Erythroblast (primary cell): Measurements from ENCODE around the gene BASP1.
"Not testable (repeated sequence)": the region's sequence is repeated elsewhere in the genome, so short reads cannot be mapped to it uniquely, and the experiment has no call there.

Source experiments
- DNase-seq, 2 experiments: peaks; one replicate each; lab custom pipeline; 2025; lab: John Stamatoyannopoulos, UW
- GATA1 ChIP-seq: IDR thresholded peaks from 2 replicates; pipeline ENCODE4 v1.6.1; 2011; ENCODE audit warnings: low read depth, mild to moderate bottlenecking, control low read depth, low read length, moderate library complexity
- POLR2A ChIP-seq: IDR thresholded peaks from 2 replicates; pipeline ENCODE4 v1.6.1; 2011; ENCODE audit warnings: mild to moderate bottlenecking, low read length

Gene BASP1

DNA sequence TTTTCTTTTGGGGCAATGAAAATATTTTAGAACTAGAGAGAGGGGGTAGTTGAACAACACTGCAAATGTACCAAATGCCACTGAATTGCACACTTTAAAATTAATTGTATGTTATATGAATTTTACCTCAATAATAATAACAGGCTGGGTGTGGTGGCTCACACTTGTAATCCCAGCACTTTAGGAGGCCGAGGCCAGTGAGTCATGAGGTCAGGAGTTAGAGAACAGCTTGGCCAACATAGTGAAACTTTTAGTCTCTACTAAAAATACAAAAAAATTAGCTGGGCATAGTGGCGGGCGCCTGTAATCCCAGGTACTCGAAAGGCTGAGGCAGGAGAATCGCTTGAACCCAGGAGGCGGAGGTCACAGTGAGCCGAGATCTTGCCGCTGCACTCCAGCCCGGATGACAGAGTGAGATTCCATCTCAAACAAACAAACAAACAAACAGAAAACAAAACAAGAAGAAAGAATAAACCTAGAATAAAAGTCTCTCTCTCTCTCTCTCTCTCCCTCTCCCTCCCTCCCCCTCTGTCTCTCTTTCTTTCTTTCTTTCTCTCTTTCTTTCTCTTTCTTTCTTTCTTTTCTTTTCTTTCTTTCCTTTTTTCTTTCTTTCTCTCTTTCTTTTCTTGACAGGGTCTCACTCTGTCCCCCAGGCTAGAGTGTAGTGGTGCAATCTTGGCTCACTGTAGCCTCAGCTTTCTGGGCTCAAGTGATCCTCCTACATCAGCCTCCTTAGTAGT lies 91.1 kb downstream of the BASP1 start:
- no peak for DNase-seq
- no peak for TF ChIP-seq POLR2A
- TF ChIP-seq GATA1, result no peak

DNA sequence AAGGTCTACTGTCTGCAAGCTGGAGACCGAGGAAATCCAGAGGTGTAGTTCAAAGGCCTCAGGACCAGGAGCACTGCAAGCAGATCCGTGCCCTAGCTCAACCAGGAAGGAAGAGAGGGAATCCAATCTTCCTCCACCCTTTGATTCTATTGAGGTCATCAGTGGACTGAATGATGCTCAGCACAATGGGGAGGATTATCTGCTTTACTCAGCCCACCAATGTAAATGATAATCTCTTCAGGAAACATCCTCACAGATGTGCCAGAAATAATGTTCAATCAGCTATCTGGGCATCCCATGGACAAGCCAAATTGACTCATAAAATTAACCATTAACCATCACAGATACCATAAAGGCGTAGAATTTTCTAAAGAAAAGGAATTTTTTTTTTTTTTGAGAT lies 92.0 kb downstream of the BASP1 start:
- TF ChIP-seq POLR2A (no peak), GATA1 (no peak)
- no peak for DNase-seq

DNA sequence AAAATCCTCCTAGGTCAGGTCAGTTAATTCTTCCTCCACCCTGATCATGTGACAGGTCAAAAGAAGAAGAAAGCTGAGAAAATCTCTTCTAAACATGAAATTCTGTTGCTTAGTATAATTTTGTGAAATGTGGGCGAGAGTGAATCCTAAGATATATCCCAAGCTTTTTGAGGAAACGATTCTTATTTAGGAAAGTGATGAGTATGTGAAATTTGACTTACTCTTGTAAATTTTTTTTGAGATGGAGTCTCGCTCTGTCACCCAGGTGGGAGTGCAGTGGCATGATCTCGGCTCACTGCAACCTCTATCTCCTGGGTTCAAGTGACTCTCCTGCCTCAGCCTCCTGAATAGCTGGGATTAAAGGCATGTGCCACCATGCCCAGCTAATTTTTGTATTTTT lies 93.1 kb downstream of the BASP1 start:
- DNase-seq, result not testable (repeated sequence)

DNA sequence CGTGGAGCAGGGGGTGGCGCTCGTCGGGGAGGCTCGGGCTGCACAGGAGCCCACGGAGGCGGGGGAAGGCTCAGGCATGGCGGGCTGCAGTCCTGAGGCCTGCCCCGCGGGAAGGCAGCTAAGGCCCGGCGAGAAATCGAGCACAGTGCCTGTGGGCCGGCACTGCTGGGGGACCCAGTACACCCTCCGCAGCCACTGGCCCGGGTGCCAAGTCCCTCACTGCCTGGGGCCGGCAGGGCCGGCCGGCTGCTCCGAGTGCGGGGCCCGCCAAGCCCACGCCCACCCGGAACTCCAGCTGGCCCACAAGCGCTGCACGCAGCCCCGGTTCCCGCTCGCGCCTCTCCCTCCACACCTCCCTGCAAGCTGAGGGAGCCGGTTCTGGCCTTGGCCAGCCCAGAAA lies 94.4 kb downstream of the BASP1 start:
- DNase-seq, result not testable (repeated sequence)

DNA sequence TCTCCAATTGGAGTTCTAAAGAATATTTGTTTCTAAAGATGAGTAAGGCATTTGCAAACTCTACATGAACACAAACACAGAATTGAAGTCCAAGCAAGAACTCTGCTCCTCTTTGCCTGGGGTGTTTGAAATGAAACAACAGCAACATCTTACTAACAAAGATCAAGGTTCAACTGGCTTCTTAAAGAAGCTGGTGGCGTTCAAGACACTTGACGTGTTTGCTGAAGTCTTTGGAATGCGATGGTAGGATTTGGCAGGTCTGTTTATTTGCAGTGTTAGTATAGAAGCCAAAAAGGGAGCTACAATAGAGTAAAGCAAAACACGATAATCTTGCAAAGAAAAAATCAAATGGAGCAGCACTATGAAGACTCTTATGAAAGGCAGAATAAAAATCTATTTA lies 94.9 kb downstream of the BASP1 start:
- no peak for TF ChIP-seq GATA1
- no peak for TF ChIP-seq POLR2A
- DNase-seq, result no peak

DNA sequence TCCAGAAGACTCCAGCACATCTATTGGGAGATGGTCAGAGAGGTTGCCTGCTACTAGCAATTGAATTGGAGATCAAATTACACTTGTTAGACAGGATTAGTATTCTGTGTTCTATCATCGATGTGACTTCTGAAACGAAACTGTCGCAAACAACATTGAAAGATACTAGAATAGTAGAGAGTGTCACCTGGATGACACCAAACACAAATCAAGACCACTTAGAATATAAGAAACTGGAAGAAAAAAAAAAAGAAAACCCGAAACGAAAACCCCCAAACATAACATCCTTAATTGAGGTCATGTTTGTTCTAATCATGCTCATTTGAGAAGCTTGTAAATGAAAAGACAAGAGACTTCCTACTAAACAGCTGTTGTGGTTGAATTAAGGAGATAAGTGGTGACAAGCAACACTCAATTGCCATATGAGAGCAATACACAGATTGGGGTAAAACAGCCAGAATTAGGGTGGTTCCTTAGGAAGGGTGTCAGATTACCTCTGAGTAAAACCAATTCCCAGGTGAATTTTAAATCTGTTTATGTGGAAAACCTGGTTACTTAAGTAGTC lies 97.6 kb downstream of the BASP1 start:
- no peak for DNase-seq
- TF ChIP-seq GATA1, result no peak
- no peak for TF ChIP-seq POLR2A

DNA sequence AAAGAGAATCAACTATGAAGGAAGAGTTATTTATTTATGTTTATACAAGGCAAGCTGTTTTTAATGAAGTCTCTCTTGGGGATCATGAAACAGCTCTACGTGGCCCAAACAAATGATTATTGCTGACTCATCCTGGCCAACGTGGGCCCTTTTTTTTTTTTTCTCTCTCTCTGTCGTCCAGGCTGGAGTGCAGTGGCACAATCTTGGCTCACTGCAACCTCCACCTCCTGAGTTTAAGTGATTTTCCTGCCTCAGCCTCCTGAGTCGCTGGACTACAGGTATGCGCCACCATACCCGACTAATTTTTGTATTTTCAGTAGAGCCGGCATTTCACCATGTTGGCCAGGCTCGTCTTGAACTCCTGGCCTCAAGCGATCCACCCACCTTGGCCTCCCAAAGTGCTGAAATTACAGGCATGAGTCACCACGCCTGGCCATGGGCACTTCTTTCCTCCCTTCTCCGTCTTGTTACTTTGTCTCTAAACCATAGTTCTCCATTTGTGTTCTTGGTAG lies 98.3 kb downstream of the BASP1 start:
- TF ChIP-seq POLR2A, result no peak
- TF ChIP-seq GATA1, result no peak
- DNase-seq, result no peak

DNA sequence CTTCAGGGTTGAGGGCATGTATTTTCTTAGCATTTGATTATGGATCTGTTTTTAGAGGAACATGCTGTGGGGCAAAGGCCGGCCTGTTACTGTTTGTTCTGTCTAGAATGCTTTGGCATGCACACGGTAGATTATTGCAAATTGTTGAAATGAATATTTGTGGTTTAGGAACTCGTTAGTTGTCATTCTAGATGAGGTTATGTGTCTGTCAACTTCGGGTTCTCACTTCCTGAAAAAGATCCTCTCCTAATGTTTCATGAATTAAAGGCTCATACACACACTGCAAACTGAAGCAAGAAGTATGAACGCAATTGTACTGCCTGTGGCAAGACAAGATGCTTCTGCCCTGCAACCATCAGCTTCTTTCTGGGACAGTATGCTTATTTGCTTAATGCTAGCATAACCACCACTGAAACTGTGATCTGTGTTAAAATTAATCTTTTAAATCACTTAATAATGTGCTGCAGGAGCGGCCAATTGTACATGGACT lies 99.6 kb downstream of the BASP1 start:
- TF ChIP-seq GATA1 (no peak), POLR2A (no peak)
- DNase-seq, result no peak

DNA sequence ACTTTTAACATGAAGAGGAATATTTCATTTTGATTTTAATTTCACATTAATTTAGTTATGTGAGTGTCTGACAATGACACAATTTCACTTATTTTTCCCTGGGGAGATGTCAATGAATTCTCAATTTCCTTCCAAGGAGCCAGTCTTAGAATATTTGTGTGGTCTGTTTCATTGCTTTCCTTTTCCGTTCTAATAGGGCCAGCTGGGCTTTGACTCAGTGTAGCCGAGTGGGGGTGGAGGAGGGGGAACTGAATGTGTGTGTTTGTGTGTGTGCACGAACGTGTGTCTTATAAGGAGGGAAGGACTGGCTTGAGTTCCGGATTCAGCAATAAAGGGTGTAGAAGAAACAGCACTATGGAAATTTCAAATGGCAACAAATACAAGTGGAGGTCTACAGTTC lies 100.0 kb downstream of the BASP1 start:
- no peak for DNase-seq
- no peak for TF ChIP-seq GATA1
- no peak for TF ChIP-seq POLR2A

DNA sequence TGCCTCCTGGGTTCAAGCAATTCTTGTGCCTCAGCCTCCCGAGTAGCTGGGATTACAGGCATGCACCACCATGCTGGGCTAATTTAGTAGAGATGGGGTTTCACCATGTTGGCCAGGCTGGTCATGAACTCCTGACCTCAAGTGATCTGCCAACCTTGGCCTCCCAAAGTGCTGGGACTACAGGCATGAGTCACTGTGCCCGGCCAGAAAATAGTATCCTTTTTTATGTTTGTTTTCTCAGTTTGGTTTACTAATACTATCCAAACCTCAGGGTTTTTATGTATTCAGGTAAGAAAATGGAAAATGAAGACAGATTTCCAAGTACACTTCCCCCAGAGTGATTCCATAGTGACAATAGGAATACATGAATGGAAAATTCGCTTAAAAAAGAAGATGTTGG lies 101.7 kb downstream of the BASP1 start:
- not testable (repeated sequence) for DNase-seq

DNA sequence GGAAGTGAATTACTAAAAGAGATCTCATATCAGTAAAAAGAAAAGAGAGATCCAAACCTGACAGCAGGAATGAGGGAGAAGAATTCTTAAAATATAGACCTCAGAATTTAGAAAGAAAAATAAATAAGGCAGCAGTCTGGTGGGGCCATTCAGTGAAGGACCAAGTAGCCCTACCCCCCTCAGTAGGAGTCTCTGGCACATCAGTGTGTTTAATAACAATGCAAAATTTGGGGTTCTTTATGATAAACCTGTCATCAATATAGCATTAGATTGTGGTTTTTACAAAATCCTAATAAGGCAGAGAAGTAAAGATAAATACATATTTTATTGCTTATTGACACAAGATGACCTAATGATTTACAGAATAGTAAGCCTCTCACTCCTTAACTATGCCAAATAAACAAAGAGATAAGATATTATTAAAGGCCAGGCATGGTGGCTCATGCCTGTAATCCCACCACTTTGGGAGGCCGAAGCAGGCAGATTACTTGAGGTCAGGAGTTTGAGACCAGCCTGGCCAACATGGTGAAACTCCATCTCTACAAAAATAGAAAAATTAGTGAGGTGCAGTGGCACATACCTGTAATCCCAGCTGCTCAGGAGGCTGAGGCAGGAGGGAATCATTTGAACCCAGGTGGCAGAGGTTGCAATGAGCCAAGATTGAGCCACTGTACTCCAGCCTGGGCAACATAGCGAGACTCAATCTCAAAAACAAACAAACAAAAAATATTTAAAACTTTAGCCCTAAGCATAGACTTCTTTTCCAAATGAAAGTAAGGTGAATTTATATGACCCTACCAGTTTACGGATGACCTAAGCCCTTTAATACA lies 108.6 kb downstream of the BASP1 start:
- no peak for DNase-seq
- no peak for TF ChIP-seq POLR2A
